HepG2 (cell line): ENCODE results near the gene TACO1. TPM values are rescaled to one million over a fixed set of nuclear protein-coding genes. Genes with fewer than 3 reads are reported as not detected.

Source experiments
- ATAC-seq: fragments of 200-7000 bp; cut with Tn5 transposase; 3 replicates; pipeline ENCODE4 v1.9.1; 2020; ENCODE audit warnings: mild to moderate bottlenecking, moderate library complexity
- BruUV-seq: library from RNA; stranded (reverse); fragments of 400-500 nt; replicated peaks from 2 replicates; lab custom pipeline; 2021; lab: Mats Ljungman, UMichigan
- CTCF ChIA-PET: fragments of 300-600 bp; formaldehyde crosslinking; extraction: SDS; loops from one replicate; lab custom pipeline; 2021; ENCODE audit warnings: low total read pairs, inconsistent platforms, low intra/inter-chr PET ratio; lab: Yijun Ruan, JAX
- POLR2A ChIA-PET: fragments of 350-600 bp; sonication (Branson Sonifier 250); formaldehyde crosslinking; loops from one replicate; lab custom pipeline; 2020; ENCODE audit warnings: antibody characterized with exemption, inconsistent platforms; lab: Yijun Ruan, JAX
- DNase-seq: peaks from one replicate; pipeline ENCODE4 v3.0.0-alpha.2; 2015; ENCODE audit warnings: low spot score
- FAIRE-seq: peaks from 3 replicates; lab custom pipeline; 2011; peaks lifted over from hg19 to GRCh38; lab: Jason Lieb, UNC
- H2AFZ ChIP-seq: one replicate; pipeline ENCODE4 v1.6.1; 2011; ENCODE audit warnings: low read length, inconsistent platforms
- H3K27ac ChIP-seq: fragments of 300-600 bp; 3 replicates; pipeline ENCODE4 v1.8.0; 2011; ENCODE audit warnings: mixed run types, mild to moderate bottlenecking, mixed read lengths, low read length, inconsistent platforms; ENCODE audit not compliant: insufficient read depth; ENCODE audit errors: extremely low read length
- H3K27me3 ChIP-seq, 2 experiments: fragments of 200-600 bp in 1 of 2; 2 replicates in 1 of 2; 3 replicates in 1 of 2; pipeline versions ENCODE4 v1.6.0 to v1.8.0; 2011; ENCODE audit warnings: low read length in 2 of 2, mild to moderate bottlenecking in 2 of 2, moderate library complexity in 2 of 2, inconsistent platforms in 1 of 2; ENCODE audit not compliant: insufficient read depth in 2 of 2, control insufficient read depth in 1 of 2
- H3K36me3 ChIP-seq, 2 experiments: fragments of 200-600 bp in 1 of 2; replicated peaks in 1 of 2; 2 replicates in 1 of 2; 3 replicates in 1 of 2; pipeline versions ENCODE4 v1.5.1 to v1.8.0; 2011; ENCODE audit warnings: low read length in 2 of 2, inconsistent platforms in 1 of 2; ENCODE audit not compliant: insufficient read depth in 2 of 2, control insufficient read depth in 1 of 2
- H3K4me1 ChIP-seq: 2 replicates; pipeline ENCODE4 v1.5.1; 2012; ENCODE audit warnings: low read length, inconsistent platforms; ENCODE audit not compliant: insufficient read depth
- H3K4me2 ChIP-seq: 2 replicates; pipeline ENCODE4 v1.6.0; 2011; ENCODE audit warnings: low read depth, low read length, inconsistent platforms
- H3K4me3 ChIP-seq, 3 experiments: fragments of 200-600 bp in 1 of 3; sonication (generic), shearing (Covaris generic) in 1 of 3; replicated peaks in 1 of 3; 2 replicates each; pipeline ENCODE4 v1.5.1; 2011 to 2016; ENCODE audit warnings: low read length in 3 of 3, inconsistent platforms in 2 of 3, low read depth in 2 of 3, mild to moderate bottlenecking in 2 of 3, control low read depth in 1 of 3, mixed read lengths in 1 of 3; ENCODE audit not compliant: insufficient read depth in 1 of 3
- H3K79me2 ChIP-seq: one replicate; pipeline ENCODE4 v1.6.1; 2011; ENCODE audit warnings: low read length, inconsistent platforms; ENCODE audit not compliant: insufficient read depth
- H3K9ac ChIP-seq: 2 replicates; pipeline ENCODE4 v1.6.0; 2011; ENCODE audit warnings: mild to moderate bottlenecking, low read depth, low read length, inconsistent platforms; ENCODE audit not compliant: insufficient read depth
- H3K9me3 ChIP-seq: 2 replicates; pipeline ENCODE4 v1.5.1; 2012; ENCODE audit warnings: mild to moderate bottlenecking, low read length
- H4K20me1 ChIP-seq: 2 replicates; pipeline ENCODE4 v1.6.0; 2011; ENCODE audit warnings: inconsistent platforms, mild to moderate bottlenecking, low read length, moderate library complexity; ENCODE audit not compliant: insufficient read depth
- AGO2 ChIP-seq: fragments of 200-400 bp; formaldehyde crosslinking; optimal IDR thresholded peaks from 2 replicates; pipeline ENCODE3; 2017; ENCODE audit warnings: mild to moderate bottlenecking, low read depth, low read length, moderate library complexity
- AKAP8 ChIP-seq: sonication (generic); formaldehyde crosslinking; IDR thresholded peaks from 2 replicates; pipeline ENCODE4 v1.5.1; 2020; ENCODE audit warnings: mild to moderate bottlenecking, missing genetic modification reagents
- LCORL ChIP-seq, 2 experiments: fragments of 450-650 bp in 1 of 2; sonication (generic) in 1 of 2; formaldehyde crosslinking in 1 of 2; IDR thresholded peaks; 2 replicates each; pipeline versions ENCODE4 v1.5.0 to v1.6.1; 2017 to 2020; ENCODE audit warnings: antibody characterized with exemption in 1 of 2, missing genetic modification reagents in 1 of 2
- RAD21 ChIP-seq: fragments of 450-650 bp; formaldehyde crosslinking; IDR thresholded peaks from 2 replicates; pipeline ENCODE4 v1.5.0; 2020; ENCODE audit warnings: mild to moderate bottlenecking
- SMC3 ChIP-seq: IDR thresholded peaks from 2 replicates; pipeline ENCODE4 v1.6.1; 2011; ENCODE audit warnings: low read length, improper control_type of control experiment
- STAG1 ChIP-seq: sonication (generic); formaldehyde crosslinking; IDR thresholded peaks from 2 replicates; pipeline ENCODE4 v1.4.0; 2020; ENCODE audit warnings: missing genetic modification reagents
- ZNF251 ChIP-seq: sonication (generic); formaldehyde crosslinking; IDR thresholded peaks from 2 replicates; pipeline ENCODE4 v1.9.0; 2021; ENCODE audit warnings: mild to moderate bottlenecking, missing genetic modification reagents
- ZNF788 ChIP-seq: sonication (generic); formaldehyde crosslinking; IDR thresholded peaks from 2 replicates; pipeline ENCODE4 v1.5.0; 2020; ENCODE audit warnings: mild to moderate bottlenecking, missing genetic modification reagents, borderline replicate concordance
- WGBS: methylation state at CpG from one replicate; pipeline ENCODE4 v1.1.6; 2017; ENCODE audit warnings: low lambda C conversion rate; 5-methylcytosine and 5-hydroxymethylcytosine counted together
- in situ Hi-C: cut with HindIII; loops from 2 replicates; pipeline ENCODE4 v1.10.0; 2017; ENCODE audit warnings: low pct_unique_long_range_greater_than_20kb; ENCODE audit not compliant: extremely low pct_ligation_motif_present
- intact Hi-C: fragments of 100-400 bp; cut with micrococcal nuclease; formaldehyde crosslinking; loops from one replicate; pipeline ENCODE4 v1.10.0; 2022; ENCODE audit not compliant: unreplicated experiment
- polyA plus RNA-seq, 8 experiments: library from polyadenylated mRNA; depleted of rRNA in 3 of 8; stranded (reverse) in 7 of 8; unstranded in 1 of 8; fragments of >200 nt; fragmentation: Illumina TruSeq in 4 of 8; extraction: Trizol in 4 of 8; gene quantifications; 2 replicates each; pipeline versions ENCODE4 v1.2.1 to v1.2.3, GENCODE V29; 2011 to 2016; ENCODE audit warnings: low read depth in 4 of 8, missing spikeins in 1 of 8, mixed read lengths in 1 of 8; ENCODE audit not compliant: insufficient read depth in 1 of 8
- total RNA-seq, 5 experiments: library from RNA; depleted of rRNA; stranded (reverse); fragments of >200 nt; fragmentation: Illumina TruSeq; extraction: Trizol; gene quantifications; 2 replicates each; pipeline ENCODE4 v1.2.3, GENCODE V29; 2016; ENCODE audit warnings: low read depth in 1 of 5
- TF ChIP-seq, protein P1 (sequence below): sonication (generic); formaldehyde crosslinking; IDR thresholded peaks from 2 replicates; pipeline ENCODE4 v1.5.0; 2020; ENCODE audit warnings: mild to moderate bottlenecking, missing genetic modification reagents, moderate library complexity
- TF ChIP-seq, protein P2 (sequence below): sonication (generic); formaldehyde crosslinking; IDR thresholded peaks from 2 replicates; pipeline ENCODE4 v1.5.0; 2020; ENCODE audit warnings: mild to moderate bottlenecking, missing genetic modification reagents

Gene TACO1
- total and polyA plus RNA-seq, 2 of the 13 experiments (the other 11 are each of a cell fraction or from before 2014, with no cell fraction given): 34.7 to 53.6 TPM

DNA sequence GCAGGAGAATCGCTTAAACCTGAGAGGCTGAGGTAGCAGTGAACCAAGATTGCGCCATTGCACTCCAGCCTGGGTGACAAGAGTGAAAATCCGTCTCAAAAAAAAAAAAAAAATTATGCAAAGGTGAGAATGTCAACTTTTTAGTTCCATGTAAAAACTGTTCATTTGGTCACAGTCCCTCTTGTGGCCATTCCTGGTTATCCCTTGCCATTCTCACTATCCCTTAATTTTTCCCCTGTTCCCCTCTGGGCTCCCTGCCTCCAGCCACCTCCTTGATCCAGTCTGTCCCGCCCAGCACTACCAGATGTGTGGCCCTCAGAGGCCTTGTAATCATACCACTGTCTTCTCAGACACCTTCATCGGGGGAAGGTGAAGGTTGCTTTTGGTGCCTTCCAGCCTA, 27.1 kb upstream of the TACO1 start:
- intact Hi-C loops: loop anchor here (10.0 kb wide), 1 partner anchor 149 kb away; no protein-coding TSS in a partner anchor
- ATAC-seq (no peak), DNase-seq (peak; percentile 28), FAIRE-seq (peak; percentile 79)
- CTCF ChIA-PET: interaction anchor here (1.5 kb wide), 1 partner anchor 148 kb away, joined by 8 read pairs; no protein-coding TSS in a partner anchor
- POLR2A ChIA-PET: no interaction called here
- H3K9me3 ChIP-seq: no peaks in the 10 kb centered on the region
- 85% methylated on average over 5 of the region's 5 CpGs for WGBS
- H3K4me1 ChIP-seq: peaks cover 30% of the 10 kb centered on the region
- H2AFZ ChIP-seq: no peak overlapping the region
- no peak overlapping the region for H3K9ac ChIP-seq
- H3K4me3 ChIP-seq: no peak overlapping the region
- in situ Hi-C loops: no loop called here
- H3K36me3 ChIP-seq: peaks cover 0 to 9% of the 10 kb centered on the region in 2 experiments; a peak in 3 of 5 replicates
- H3K27ac ChIP-seq: no peak overlapping the region
- no peak overlapping the region for H3K4me2 ChIP-seq
- peaks cover 46% of the 10 kb centered on the region for H3K79me2 ChIP-seq
- TF ChIP-seq STAG1 (CRISPR knock-in tag): peak; percentile 47
- TF ChIP-seq, protein P1, sequence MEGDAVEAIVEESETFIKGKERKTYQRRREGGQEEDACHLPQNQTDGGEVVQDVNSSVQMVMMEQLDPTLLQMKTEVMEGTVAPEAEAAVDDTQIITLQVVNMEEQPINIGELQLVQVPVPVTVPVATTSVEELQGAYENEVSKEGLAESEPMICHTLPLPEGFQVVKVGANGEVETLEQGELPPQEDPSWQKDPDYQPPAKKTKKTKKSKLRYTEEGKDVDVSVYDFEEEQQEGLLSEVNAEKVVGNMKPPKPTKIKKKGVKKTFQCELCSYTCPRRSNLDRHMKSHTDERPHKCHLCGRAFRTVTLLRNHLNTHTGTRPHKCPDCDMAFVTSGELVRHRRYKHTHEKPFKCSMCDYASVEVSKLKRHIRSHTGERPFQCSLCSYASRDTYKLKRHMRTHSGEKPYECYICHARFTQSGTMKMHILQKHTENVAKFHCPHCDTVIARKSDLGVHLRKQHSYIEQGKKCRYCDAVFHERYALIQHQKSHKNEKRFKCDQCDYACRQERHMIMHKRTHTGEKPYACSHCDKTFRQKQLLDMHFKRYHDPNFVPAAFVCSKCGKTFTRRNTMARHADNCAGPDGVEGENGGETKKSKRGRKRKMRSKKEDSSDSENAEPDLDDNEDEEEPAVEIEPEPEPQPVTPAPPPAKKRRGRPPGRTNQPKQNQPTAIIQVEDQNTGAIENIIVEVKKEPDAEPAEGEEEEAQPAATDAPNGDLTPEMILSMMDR (CRISPR knock-in tag): peak; percentile 42
- no peak for TF ChIP-seq AGO2
- TF ChIP-seq AKAP8 (CRISPR knock-in tag): 0 out of 2 replicates have a peak, but pooled peaks have one; percentile 30
- TF ChIP-seq ZNF251 (CRISPR knock-in tag): no peak
- peak; percentile 50 for TF ChIP-seq RAD21
- TF ChIP-seq, protein P2, sequence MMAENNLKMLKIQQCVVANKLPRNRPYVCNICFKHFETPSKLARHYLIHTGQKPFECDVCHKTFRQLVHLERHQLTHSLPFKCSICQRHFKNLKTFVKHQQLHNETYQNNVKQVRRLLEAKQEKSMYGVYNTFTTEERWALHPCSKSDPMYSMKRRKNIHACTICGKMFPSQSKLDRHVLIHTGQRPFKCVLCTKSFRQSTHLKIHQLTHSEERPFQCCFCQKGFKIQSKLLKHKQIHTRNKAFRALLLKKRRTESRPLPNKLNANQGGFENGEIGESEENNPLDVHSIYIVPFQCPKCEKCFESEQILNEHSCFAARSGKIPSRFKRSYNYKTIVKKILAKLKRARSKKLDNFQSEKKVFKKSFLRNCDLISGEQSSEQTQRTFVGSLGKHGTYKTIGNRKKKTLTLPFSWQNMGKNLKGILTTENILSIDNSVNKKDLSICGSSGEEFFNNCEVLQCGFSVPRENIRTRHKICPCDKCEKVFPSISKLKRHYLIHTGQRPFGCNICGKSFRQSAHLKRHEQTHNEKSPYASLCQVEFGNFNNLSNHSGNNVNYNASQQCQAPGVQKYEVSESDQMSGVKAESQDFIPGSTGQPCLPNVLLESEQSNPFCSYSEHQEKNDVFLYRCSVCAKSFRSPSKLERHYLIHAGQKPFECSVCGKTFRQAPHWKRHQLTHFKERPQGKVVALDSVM: peak; percentile 28; the same call in 1 of the 2 replicates
- no peak for TF ChIP-seq LCORL (IDR thresholded peaks at IDR 0.05)
- TF ChIP-seq LCORL (CRISPR knock-in tag; IDR thresholded peaks at IDR 0.05): peak; percentile 27; the same call in 1 of the 2 replicates
- peak; percentile 40; the same call in 1 of the 2 replicates for TF ChIP-seq SMC3
- TF ChIP-seq ZNF788 (CRISPR knock-in tag): peak; percentile 38; the same call in 1 of the 2 replicates
- no TSS peak for BruUV-seq
- no peaks in the 10 kb centered on the region for H3K27me3 ChIP-seq
- peaks cover 36% of the 10 kb centered on the region for H4K20me1 ChIP-seq
